B cell (primary cell): ENCODE results near the gene PCDHGC3.

Experiments used
- EZH2 ChIP-seq: IDR thresholded peaks from 2 replicates; pipeline ENCODE4 v1.6.1; 2012; ENCODE audit warnings: borderline replicate concordance, low read depth, mild to moderate bottlenecking, moderate library complexity, low read length; ENCODE audit not compliant: insufficient read depth, poor library complexity, severe bottlenecking
- TF ChIP-seq, protein P1 (sequence below): fragments of 200-600 bp; IDR thresholded peaks from one replicate; pipeline ENCODE4 v1.8.0; 2022; ENCODE audit warnings: antibody characterized with exemption, mild to moderate bottlenecking

DNA sequence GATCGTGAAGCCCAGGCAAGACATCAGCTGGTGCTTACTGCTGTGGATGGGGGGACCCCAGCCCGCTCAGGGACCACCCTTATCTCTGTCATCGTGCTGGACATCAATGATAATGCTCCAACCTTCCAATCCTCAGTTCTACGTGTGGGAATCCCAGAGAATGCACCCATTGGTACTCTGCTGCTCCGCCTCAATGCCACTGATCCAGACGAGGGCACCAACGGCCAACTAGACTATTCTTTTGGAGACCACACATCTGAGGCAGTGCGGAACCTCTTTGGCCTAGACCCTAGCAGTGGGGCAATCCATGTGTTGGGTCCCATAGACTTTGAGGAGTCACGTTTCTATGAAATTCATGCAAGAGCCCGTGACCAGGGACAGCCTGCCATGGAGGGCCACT is 14.1 kb downstream of the PCDHGC3 start:
- TF ChIP-seq, protein P1, sequence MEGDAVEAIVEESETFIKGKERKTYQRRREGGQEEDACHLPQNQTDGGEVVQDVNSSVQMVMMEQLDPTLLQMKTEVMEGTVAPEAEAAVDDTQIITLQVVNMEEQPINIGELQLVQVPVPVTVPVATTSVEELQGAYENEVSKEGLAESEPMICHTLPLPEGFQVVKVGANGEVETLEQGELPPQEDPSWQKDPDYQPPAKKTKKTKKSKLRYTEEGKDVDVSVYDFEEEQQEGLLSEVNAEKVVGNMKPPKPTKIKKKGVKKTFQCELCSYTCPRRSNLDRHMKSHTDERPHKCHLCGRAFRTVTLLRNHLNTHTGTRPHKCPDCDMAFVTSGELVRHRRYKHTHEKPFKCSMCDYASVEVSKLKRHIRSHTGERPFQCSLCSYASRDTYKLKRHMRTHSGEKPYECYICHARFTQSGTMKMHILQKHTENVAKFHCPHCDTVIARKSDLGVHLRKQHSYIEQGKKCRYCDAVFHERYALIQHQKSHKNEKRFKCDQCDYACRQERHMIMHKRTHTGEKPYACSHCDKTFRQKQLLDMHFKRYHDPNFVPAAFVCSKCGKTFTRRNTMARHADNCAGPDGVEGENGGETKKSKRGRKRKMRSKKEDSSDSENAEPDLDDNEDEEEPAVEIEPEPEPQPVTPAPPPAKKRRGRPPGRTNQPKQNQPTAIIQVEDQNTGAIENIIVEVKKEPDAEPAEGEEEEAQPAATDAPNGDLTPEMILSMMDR: no peak
- no peak for TF ChIP-seq EZH2
